Measurements from ENCODE around the gene NOP56. TPM values are rescaled to one million over a fixed set of nuclear protein-coding genes. Genes with fewer than 3 reads are reported as not detected.

NOP56 gene, protein sequence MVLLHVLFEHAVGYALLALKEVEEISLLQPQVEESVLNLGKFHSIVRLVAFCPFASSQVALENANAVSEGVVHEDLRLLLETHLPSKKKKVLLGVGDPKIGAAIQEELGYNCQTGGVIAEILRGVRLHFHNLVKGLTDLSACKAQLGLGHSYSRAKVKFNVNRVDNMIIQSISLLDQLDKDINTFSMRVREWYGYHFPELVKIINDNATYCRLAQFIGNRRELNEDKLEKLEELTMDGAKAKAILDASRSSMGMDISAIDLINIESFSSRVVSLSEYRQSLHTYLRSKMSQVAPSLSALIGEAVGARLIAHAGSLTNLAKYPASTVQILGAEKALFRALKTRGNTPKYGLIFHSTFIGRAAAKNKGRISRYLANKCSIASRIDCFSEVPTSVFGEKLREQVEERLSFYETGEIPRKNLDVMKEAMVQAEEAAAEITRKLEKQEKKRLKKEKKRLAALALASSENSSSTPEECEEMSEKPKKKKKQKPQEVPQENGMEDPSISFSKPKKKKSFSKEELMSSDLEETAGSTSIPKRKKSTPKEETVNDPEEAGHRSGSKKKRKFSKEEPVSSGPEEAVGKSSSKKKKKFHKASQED
- total RNA-seq: 47.3 TPM
- long read RNA-seq, transcript NOP56-201 (12 exons, 2,400 nt): major isoform, 17 of 25 reads
- long read RNA-seq, partial matches to known transcripts: 2 of 25 reads
- long read RNA-seq, other reads (novel, unspliced or antisense): 4 of 25 reads

DNA sequence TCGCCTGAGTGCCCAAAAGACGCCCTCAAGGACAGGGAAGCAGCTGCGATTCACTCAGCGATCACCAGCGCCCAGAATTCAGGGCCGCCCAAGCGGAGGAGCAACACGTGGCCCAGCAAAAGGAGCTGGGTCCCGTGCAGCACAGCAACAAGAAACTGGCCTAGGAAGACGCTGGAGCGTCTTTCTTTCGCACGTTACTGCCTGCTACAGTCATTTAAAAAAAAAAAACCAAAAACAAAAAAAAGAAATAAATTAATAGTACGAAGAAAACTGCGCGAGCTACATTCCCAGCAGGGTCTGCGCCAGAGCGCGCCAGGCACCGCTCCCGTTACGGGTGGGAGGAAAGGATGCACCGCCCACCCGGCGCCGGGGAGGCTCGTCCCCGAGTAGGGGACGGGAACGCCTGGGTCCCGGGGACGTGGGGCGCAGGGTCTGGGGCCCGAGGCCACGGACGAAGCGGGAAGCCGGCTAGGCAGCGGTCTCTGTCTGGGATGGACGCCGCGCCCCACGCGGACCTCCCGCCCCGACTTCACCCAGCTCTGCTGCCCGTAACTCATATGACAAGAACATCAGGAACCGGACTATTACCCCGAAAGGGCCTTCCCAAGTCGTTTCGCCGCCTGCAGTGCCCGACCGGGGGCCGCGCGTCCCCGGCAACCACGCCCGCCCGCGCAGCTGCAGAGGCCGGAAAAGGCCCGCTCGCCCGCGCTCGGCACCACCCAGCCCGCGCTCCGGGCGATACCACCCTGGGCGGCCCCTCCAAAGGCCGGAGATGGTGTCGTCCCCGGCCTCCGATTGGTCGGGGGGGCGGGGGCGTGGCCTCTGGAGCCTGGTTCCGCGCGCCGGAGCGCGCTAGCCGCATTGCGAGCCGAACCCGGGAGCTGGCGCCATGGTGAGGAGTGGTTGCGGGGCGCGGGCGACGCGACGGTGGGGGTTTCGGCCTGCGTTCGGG is at the start of gene NOP56:
Gene NOP56 (plus strand): TSS at position 861 of the 952 bp plus-strand sequence. CDS start 29 bp downstream, at position 890.
- Histone ChIP-seq H3K4me3 (peak within 1 kb of the TSS; percentile 95), H3K27ac (replicated peaks) (peak within 1 kb of the TSS; percentile 98), H3K27me3 (ENCODE audit: low read depth) (no peaks in the 10 kb centered on the region), H3K9me3 (replicated peaks) (no peaks in the 10 kb centered on the region), H3K4me1 (peaks cover 35% of the 10 kb centered on the region), H3K36me3 (peaks cover 35% of the 10 kb centered on the region)
- intact Hi-C loops (cut with micrococcal nuclease): no loop called here
- TF ChIP-seq, protein P1, sequence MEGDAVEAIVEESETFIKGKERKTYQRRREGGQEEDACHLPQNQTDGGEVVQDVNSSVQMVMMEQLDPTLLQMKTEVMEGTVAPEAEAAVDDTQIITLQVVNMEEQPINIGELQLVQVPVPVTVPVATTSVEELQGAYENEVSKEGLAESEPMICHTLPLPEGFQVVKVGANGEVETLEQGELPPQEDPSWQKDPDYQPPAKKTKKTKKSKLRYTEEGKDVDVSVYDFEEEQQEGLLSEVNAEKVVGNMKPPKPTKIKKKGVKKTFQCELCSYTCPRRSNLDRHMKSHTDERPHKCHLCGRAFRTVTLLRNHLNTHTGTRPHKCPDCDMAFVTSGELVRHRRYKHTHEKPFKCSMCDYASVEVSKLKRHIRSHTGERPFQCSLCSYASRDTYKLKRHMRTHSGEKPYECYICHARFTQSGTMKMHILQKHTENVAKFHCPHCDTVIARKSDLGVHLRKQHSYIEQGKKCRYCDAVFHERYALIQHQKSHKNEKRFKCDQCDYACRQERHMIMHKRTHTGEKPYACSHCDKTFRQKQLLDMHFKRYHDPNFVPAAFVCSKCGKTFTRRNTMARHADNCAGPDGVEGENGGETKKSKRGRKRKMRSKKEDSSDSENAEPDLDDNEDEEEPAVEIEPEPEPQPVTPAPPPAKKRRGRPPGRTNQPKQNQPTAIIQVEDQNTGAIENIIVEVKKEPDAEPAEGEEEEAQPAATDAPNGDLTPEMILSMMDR (IDR thresholded peaks at IDR 0.05; ENCODE audit: borderline replicate concordance): no peak
- DNase-seq: peak; percentile 92

DNA sequence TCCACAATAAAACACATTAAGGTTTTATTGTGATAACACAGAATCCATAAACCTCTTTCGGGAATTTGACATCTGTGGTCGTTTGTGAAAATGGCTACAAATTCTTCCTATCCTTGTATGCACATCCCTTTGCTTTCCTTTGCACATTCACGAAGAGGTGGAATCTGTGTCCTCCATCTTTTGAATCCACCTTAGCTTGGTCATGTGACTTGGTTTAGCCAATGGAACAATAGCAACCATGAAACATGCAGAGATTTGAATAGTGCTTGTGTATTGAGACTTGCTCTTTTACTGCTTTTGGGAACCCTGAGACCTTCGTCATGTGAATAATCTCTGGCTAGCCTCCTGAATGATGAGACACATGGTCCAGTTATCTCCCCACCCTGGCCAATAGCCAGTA is 49.7 kb upstream of the NOP56 start:
- TF ChIP-seq, protein P1 (IDR thresholded peaks at IDR 0.05; ENCODE audit: borderline replicate concordance): no peak
- no peak overlapping the region for H3K4me3 ChIP-seq
- intact Hi-C loops (cut with micrococcal nuclease): no loop called here

DNA sequence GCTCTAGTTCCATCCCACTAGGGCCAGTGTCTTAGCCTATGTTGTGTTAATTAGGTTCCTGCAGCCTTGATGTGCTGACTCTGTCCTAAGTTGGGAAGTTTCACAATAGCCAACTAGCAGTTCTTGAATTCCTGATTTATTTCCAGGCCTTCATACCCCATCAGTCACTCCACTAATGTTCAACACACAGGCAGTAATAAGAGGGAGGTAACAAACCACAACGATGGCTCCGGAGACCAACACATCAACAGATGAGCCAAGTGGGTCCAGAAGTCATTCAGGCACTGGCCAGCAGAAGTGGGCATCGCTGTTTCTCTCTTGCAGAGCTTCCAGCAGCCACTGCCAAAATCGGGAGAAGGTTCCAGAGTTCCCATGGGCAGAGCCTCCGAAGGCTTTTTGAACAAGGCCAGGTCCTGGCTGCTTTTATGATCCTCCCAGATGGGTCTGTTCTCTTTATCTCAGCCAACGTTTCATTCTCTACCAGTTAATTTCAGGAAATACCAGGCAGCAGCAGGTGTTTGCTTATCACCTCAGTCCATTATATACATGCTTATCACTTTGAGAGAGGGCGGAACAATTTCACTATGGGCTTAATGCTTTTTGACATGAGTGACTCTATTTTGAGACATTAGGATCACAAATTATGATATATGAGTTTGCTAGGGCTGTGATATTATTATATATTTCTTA is 48.5 kb upstream of the NOP56 start:
- intact Hi-C loops (cut with micrococcal nuclease): no loop called here
- peaks cover 6% of the 10 kb centered on the region for H3K27me3 ChIP-seq (ENCODE audit: low read depth)
- no peaks in the 10 kb centered on the region for H3K4me1 ChIP-seq

More for the DNA sequence above, 49.7 kb upstream of the NOP56 start:
- Histone ChIP-seq H3K9me3 (replicated peaks) (peaks cover 30% of the 10 kb centered on the region), H3K36me3 (no peaks in the 10 kb centered on the region), H3K4me1 (no peaks in the 10 kb centered on the region), H3K27ac (replicated peaks) (no peak overlapping the region), H3K27me3 (ENCODE audit: low read depth) (peaks cover 13% of the 10 kb centered on the region)
- no peak for DNase-seq

DNA sequence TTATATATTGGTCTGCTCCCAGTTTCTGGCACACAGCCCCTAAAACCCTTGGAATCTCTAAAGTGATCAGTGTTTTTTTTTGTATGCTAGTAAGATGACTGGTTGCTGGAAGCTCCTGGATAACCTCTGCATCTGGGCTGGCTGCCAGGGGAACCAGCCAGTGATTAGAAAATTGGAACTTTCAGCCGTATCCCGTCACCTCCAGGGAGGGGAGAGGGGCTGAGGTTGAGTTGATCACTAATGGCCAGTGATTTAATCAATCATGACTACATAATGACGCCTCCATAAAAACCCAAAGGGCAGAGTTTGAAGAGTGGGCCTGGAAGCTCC is 48.0 kb upstream of the NOP56 start:
- Histone ChIP-seq H3K36me3 (no peaks in the 10 kb centered on the region), H3K27me3 (ENCODE audit: low read depth) (peaks cover 6% of the 10 kb centered on the region), H3K4me3 (no peak overlapping the region), H3K9me3 (replicated peaks) (peaks cover 30% of the 10 kb centered on the region), H3K27ac (replicated peaks) (no peak overlapping the region), H3K4me1 (no peaks in the 10 kb centered on the region)
- TF ChIP-seq, protein P1 (IDR thresholded peaks at IDR 0.05; ENCODE audit: borderline replicate concordance): no peak
- no peak for DNase-seq
- intact Hi-C loops (cut with micrococcal nuclease): no loop called here

More for the DNA sequence above, 48.5 kb upstream of the NOP56 start:
- peaks cover 30% of the 10 kb centered on the region for H3K9me3 ChIP-seq (replicated peaks)
- TF ChIP-seq, protein P1 (IDR thresholded peaks at IDR 0.05; ENCODE audit: borderline replicate concordance): no peak
- no peak overlapping the region for H3K4me3 ChIP-seq
- DNase-seq: no peak
- H3K36me3 ChIP-seq: no peaks in the 10 kb centered on the region
- H3K27ac ChIP-seq (replicated peaks): no peak overlapping the region
